ENCODE data around the gene OR51E2.

OR51E2 gene

GRCh38 chr11:4658629-4659445, 38.8 kb downstream of the OR51E2 start:
- no peak for FAIRE-seq

- no peak for FAIRE-seq
These were observed 42.9 kb downstream of the OR51E2 start for GRCh38 chr11:4654635-4655369.

GRCh38 chr11:4647766-4648165, 49.9 kb downstream of the OR51E2 start:
- no peak for FAIRE-seq

GRCh38 chr11:4645974-4646373, 51.7 kb downstream of the OR51E2 start:
- no peak for FAIRE-seq

- FAIRE-seq: no peak
These were observed 53.4 kb downstream of the OR51E2 start for GRCh38 chr11:4644233-4644632.

GRCh38 chr11:4643682-4644081, 54.0 kb downstream of the OR51E2 start, which contains the start of gene OR51E1:
OR51E1 (plus strand) TSS chr11:4643982; CDS start chr11:4652527, 8,545 bp downstream.
- no peak for FAIRE-seq

GRCh38 chr11:4643076-4643475, 54.6 kb downstream of the OR51E2 start:
- FAIRE-seq: no peak

GRCh38 chr11:4642043-4642442, 55.6 kb downstream of the OR51E2 start:
- FAIRE-seq: no peak

- FAIRE-seq: no peak
These were observed 56.2 kb downstream of the OR51E2 start for GRCh38 chr11:4641501-4641900.

GRCh38 chr11:4639931-4640330, 57.7 kb downstream of the OR51E2 start:
- FAIRE-seq: no peak

- no peak for FAIRE-seq
These were observed 60.0 kb downstream of the OR51E2 start for GRCh38 chr11:4637662-4638047.

GRCh38 chr11:4636962-4637661, 60.5 kb downstream of the OR51E2 start, which contains the start of gene OR51D1:
OR51D1 (plus strand) TSS chr11:4637477; CDS start chr11:4639791, 2,314 bp downstream.
- FAIRE-seq: no peak

GRCh38 chr11:4636136-4636535, 61.5 kb downstream of the OR51E2 start:
- FAIRE-seq: no peak

Measured in A204.1 (cell line).